GM18858 (cell line): Measurements from ENCODE around the gene PCDHGB3.
"Not testable (repeated sequence)": the region's sequence is repeated elsewhere in the genome, so short reads cannot be mapped to it uniquely, and the experiment has no call there.

Experiments used
- ATAC-seq: cut with Tn5 transposase; IDR thresholded peaks from one replicate; pipeline ENCODE4 v1.9.1; 2021; ENCODE audit not compliant: unreplicated experiment

The PCDHGB3 gene

DNA sequence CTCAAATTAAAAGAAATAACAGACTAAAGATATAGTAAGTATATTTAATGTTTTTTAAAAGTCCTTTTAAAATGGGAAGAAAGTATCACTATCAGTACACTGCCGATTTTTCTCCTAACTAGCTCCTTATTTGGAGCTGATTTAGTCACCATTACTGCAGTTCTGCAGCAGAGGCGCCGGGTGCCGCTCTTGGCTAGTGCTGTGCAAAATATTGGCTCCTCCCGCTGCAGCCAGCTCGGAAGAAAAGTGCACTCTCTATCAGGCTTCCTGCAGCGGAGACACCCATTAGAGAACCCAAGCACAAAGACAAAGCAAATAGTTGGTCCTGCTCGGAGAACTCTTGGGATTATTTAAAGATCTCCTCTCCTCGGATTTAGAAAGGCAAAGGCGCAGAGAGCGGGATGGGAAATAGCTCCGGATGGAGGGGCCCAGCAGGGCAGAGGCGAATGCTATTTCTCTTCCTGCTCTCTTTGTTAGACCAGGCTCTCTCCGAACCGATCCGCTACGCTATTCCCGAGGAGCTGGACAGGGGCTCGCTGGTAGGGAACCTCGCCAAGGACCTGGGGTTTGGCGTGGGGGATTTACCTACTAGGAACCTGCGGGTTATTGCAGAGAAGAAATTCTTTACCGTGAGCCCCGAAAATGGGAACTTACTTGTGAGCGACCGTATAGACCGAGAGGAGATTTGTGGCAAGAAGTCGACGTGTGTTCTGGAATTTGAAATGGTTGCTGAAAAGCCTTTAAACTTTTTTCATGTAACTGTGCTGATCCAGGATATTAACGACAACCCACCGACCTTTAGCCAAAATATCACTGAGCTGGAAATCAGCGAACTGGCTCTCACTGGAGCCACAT is at the start of gene PCDHGB3:
TSS of gene PCDHGB3 (plus strand) at position 249 of the 855 bp plus-strand sequence. CDS start at position 402, 153 bp downstream.
- no peak for ATAC-seq

DNA sequence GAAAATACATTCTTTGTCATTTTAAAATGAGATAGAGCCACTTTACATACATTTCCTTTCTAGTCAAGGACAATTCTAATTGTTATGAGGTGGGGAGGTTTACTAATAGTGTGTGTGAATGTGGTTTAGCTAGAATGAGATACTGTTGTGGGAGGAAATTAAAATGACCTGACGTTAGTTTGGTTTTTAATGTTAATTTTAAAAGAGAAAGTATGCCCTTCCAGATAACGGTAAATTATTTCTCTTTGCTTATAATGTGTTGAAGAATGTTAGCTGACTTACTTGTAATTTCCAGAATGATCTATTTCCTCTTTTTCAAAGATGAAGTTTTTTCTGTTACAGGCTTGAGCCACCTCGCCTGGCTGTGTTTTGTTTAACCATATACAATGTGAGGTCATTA is 47.8 kb upstream of the PCDHGB3 start:
- ATAC-seq: no peak

DNA sequence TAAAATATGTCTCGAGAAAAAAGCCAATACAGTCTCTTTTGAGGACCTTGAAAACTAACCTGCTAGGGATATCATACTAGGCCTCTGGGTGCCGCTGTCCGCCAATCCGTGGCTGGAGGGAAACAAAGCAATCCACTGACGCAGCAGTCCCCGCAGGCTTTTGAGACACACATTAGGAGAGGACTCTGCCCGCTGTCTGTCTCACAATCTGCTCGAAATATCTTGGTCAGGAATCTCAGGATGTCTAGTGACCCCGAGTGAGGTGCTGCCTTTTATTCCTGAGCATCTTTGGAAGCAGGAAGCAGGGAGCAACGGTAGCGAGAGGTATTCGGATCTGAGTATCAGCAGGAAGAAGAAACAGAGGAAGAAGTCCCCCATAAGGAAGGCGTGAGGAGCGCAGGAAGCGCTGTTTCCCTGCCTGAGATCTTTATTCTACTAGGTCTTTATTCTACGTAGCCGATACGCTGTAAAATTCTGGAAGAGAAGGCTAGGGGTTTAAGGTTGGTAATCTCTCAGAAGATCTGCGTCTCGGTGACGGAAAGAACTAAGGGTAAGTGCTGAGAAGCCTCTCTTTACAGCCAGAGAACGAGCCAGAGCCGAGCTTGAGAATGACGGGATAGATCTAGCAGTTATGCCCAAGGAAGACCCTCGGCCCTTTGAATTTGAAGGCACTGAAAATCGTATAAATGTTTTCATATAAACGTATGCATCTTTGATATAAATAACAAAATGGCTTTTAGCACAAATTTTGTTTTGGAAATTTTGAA is 43.8 kb upstream of the PCDHGB3 start:
- peak; percentile 66 for ATAC-seq

DNA sequence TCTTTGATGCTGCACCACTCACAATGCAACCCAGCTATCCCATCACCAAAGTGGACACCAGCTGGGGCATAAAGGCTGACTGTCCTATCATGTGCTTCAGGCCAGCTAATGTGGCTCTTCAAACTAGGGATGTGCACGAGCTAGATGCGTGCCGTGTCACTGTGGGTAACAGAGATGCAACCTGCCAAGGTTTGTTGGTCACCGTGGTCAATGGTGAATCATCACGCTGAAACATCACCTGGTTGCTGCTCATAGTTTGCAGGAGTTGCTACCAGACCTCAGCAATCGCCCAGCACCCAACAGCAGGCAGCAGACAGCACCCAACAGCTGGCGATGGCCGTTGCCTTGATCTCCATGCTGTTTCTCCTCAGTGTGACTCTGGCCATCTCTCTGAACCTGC is 41.8 kb upstream of the PCDHGB3 start:
- no peak for ATAC-seq

DNA sequence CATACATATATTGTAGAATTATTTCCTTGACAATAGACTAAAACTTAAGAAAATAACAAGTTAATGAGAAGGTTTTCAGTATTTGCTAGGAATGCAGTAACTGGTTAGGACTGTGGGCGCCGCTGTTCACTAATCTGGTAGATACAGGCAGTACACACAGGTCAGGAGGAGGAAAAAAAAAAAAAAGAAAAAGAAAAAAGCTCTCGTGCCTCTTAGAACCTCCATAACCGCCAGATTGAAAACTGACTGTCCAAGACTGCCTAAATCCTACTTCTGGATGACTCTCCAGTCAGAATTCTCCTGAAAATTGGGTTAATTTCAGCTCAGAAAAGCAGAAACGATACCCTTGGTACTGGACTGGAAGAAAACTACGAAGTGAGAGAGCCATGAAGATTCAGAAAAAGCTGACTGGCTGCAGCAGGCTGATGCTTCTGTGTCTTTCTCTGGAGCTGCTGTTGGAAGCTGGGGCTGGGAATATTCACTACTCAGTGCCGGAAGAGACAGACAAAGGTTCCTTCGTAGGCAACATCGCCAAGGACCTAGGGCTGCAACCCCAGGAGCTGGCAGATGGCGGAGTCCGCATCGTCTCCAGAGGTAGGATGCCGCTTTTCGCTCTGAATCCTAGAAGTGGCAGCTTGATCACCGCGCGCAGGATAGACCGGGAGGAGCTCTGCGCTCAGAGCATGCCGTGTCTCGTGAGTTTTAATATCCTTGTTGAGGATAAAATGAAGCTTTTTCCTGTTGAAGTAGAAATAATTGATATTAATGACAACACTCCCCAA is 39.6 kb upstream of the PCDHGB3 start, which contains the start of gene PCDHGA1:
TSS of gene PCDHGA1 (plus strand) at position 216 of the 782 bp plus-strand sequence.
- ATAC-seq: no peak

DNA sequence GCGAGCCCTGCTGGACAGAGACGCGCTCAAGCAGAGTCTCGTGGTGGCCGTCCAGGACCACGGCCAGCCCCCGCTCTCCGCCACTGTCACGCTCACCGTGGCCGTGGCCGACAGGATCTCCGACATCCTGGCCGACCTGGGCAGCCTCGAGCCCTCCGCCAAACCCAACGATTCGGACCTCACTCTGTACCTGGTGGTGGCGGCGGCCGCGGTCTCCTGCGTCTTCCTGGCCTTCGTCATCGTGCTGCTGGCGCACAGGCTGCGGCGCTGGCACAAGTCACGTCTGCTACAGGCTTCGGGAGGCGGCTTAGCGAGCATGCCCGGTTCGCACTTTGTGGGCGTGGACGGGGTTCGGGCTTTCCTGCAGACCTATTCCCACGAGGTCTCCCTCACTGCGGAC is 37.5 kb upstream of the PCDHGB3 start:
- ATAC-seq: not testable (repeated sequence)

DNA sequence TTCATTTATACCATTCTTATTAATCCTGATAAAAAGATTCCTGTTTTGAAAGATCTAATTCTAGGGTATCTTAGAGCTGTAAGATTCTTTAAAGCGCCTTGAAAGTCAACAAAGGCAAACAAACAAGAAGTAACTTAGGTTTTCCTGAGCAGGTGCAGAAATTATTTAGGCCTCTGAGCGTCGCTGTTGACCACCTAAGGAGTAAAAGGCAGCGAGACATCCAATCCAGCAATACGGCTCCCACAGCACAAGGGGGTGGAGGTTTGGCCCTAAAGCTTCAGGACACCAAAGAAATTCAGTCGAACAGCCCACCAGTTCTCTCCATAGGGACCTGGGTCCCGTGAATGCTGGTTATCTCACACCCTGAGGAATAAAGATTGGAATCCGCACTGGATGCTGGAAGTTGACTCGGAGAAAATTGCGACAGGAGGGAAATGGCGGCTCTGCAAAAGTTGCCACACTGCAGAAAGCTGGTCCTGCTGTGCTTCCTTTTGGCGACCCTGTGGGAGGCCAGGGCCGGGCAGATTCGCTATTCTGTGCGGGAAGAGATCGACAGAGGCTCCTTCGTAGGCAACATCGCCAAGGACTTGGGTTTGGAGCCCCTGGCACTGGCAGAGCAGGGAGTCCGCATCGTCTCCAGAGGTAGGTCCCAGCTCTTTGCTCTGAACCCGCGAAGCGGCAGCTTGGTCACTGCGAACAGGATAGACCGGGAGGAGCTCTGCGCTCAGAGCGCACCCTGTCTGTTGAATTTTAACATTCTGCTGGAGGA is 31.3 kb upstream of the PCDHGB3 start, which contains the start of gene PCDHGA2:
TSS of gene PCDHGA2 (plus strand) at position 223 of the 769 bp plus-strand sequence.
- no peak for ATAC-seq

DNA sequence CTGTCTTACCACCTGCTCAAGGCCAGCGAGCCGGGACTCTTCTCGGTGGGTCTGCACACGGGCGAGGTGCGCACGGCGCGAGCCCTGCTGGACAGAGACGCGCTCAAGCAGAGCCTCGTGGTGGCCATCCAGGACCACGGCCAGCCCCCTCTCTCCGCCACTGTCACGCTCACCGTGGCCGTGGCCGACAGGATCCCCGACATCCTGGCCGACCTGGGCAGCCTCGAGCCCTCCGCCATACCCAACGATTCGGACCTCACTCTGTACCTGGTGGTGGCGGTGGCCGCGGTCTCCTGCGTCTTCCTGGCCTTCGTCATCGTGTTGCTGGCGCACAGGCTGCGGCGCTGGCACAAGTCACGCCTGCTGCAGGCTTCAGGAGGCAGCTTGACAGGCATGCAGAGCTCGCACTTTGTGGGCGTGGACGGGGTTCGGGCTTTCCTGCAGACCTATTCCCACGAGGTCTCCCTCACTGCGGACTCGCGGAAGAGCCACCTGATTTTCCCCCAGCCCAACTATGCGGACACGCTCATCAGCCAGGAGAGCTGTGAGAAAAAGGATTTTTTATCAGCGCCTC is 29.2 kb upstream of the PCDHGB3 start:
- ATAC-seq: not testable (repeated sequence)

DNA sequence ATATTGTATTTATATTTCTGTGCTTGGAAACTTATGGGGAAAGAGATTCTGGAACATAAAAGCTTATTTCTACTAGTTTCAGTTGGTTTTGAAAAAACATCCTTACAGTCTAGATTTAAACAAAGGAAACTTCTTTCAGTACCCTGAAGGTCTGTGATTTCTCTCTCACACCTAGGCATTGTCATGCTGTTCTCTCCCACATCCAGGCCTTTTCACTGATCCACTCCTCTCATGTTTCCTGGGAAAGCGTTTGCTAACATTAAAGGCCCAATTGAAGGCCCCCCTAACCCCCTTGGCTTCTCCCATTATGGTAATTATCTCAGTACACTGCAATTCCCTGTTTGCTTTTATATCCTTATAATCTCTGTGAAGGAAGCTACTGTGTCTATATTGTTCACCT is 27.3 kb upstream of the PCDHGB3 start:
- no peak for ATAC-seq

DNA sequence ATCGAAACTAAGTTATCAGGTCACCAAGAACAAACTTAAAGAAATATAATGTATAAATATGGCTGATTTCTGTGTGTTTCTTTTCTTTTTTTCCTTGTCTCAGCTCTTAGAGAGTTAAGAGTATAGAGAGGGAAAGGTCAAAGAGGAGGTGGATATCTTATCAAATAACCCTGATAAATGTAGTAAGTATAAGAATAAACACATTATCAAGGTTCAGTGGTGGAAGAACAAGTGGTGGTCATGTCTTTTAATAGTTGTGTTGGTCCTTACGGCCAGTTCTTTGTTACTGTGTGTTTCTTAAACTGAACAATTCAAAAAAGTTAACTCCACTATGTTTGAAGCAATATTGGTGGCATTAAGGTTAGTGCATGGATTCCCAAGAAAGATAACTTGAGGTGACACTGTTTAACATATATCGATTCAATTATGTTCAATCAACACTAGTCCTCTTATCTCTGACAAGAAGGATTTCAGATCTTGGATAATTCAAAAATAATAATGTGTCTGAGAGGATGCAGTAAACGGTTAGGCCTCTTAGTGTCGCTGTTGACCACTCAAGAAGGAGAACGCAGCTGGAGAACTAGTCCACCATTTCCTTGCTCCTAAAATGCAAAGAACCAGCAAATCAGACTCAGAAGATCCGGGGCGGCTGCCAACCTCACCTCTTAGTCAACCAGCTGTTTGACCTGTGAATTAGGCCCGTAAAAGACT is 26.6 kb upstream of the PCDHGB3 start, which contains the start of gene PCDHGA3:
TSS of gene PCDHGA3 (plus strand) at position 588 of the 711 bp plus-strand sequence. CDS start 205 bp downstream, outside the sequence.
- ATAC-seq: no peak

DNA sequence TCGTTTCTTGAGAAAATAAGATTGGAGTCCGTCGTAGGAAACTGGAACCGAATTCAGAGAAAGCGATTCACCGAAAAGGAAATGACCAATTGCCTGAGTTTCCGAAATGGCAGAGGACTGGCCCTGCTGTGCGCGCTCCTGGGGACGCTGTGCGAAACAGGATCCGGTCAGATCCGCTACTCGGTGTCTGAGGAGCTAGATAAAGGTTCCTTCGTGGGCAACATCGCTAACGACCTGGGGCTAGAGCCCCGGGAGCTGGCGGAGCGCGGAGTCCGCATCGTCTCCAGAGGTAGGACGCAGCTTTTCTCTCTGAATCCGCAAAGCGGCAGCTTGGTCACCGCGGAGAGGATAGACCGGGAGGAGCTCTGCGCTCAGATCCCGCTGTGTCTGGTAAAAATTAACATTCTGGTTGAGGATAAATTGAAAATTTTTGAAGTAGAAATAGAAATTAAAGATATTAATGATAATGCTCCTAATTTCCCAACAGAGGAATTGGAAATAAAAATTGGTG is 26.0 kb upstream of the PCDHGB3 start:
- no peak for ATAC-seq

DNA sequence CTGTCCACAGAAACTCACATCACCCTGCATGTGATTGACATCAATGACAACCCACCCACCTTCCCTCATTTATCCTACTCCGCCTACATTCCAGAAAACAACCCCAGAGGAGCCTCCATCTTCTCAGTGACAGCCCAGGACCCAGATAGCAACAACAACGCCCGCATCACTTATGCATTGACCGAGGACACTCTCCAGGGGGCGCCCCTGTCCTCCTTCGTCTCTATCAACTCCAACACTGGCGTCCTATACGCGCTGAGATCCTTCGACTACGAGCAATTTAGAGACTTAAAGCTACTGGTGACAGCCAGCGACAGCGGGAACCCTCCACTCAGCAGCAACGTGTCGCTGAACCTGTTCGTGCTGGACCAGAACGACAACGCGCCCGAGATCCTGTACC is 24.7 kb upstream of the PCDHGB3 start:
- no peak for ATAC-seq

DNA sequence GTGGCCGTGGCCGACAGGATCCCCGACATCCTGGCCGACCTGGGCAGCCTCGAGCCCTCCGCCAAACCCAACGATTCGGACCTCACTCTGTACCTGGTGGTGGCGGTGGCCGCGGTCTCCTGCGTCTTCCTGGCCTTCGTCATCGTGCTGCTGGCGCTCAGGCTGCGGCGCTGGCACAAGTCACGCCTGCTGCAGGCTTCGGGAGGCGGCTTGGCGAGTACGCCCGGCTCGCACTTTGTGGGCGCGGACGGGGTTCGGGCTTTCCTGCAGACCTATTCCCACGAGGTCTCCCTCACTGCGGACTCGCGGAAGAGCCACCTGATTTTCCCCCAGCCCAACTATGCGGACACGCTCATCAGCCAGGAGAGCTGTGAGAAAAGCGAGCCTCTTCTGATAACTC is 24.0 kb upstream of the PCDHGB3 start:
- ATAC-seq: not testable (repeated sequence)

DNA sequence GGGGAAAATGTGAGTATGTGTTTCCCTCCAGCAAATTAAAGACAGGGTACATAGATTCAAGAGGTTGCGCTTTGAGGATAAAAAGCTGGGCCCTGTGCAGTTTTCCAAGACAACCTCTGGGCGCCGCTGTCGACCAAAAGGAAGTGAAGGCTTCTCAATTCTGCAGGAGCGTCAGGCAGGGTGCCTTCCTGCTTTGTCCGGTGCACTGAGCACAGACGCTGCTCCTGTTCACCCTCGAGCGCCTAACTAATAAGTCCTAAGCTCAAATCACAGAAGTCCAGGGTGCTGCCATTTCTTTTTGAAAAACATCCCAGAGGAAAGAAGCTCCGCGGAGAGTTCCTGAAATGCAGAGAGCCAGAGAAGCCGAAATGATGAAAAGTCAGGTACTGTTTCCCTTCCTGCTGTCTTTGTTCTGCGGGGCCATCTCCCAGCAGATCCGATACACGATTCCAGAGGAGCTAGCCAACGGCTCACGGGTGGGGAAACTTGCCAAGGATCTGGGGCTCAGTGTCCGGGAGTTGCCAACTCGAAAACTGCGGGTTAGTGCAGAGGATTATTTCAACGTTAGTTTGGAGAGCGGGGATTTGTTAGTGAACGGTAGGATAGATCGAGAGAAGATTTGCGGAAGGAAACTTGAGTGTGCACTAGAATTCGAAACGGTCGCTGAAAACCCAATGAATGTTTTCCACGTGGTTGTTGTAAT is 20.0 kb upstream of the PCDHGB3 start, which contains the start of gene PCDHGB1:
TSS of gene PCDHGB1 (plus strand) at position 183 of the 703 bp plus-strand sequence. CDS start at position 345, 162 bp downstream.
- ATAC-seq: no peak

DNA sequence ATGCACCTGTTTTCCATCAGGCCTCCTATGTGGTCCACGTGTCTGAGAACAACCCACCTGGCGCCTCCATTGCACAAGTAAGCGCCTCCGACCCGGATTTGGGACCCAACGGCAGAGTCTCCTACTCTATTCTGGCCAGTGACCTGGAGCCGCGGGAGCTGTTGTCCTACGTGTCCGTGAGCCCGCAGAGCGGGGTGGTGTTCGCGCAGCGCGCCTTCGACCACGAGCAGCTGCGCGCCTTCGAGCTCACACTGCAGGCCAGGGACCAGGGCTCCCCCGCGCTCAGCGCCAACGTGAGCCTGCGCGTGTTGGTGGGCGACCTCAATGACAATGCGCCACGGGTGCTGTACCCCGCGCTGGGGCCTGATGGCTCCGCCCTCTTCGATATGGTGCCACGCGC is 18.5 kb upstream of the PCDHGB3 start:
- ATAC-seq: no peak

DNA sequence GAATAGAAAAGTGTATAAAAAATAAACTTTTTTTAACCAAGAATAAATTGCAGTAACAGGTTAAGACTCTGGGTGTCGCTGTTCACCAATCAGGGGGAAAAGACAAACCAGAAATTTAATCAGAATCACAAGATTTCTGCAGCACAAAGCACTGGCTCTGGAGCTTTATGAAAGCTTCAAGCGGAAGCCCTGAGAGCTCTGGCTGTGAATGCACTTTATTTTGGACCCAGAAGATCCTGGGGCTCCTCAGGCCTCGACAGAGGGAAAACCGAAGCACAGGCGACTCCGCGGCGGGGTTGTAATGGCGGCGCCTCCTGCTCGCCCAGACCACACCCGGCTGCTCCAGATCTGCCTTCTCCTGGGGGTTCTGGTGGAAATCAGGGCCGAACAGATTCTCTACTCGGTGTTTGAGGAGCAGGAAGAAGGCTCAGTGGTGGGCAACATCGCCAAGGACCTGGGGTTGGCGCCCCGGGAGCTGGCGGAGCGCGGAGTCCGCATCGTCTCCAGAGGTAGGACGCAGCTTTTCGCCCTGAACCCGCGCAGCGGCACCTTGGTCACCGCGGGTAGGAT is 15.1 kb upstream of the PCDHGB3 start, which contains the start of gene PCDHGA4:
TSS of gene PCDHGA4 (plus strand) at position 122 of the 570 bp plus-strand sequence. CDS start at position 209, 87 bp downstream.
- ATAC-seq: no peak

DNA sequence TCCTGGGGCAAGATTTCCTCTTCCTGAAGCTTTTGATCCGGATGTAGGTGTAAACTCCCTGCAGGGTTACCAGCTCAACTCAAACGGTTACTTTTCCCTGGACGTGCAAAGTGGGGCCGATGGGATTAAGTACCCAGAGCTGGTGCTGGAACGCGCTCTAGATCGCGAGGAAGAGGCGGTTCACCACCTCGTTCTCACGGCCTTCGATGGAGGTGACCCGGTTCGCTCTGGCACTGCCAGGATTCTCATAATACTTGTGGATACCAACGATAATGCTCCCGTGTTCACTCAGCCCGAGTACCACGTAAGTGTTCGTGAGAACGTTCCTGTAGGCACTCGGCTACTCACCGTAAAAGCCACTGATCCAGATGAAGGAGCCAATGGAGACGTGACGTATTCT is 14.4 kb upstream of the PCDHGB3 start:
- no peak for ATAC-seq

DNA sequence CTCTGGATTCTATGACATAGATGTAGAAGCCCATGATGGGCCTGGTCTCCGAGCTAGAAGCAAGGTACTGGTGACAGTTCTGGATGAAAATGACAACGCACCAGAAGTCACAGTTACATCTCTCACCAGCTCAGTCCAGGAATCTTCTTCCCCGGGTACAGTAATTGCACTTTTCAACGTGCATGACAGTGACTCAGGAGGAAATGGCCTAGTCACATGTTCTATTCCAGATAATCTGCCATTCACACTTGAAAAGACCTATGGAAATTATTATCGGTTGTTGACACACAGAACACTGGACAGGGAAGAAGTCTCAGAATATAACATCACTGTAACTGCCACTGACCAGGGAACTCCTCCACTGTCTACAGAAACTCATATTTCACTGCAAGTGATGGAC is 13.9 kb upstream of the PCDHGB3 start:
- ATAC-seq: no peak
